ENCODE results near the gene PRKCG. TPM values are rescaled to one million over a fixed set of nuclear protein-coding genes. Genes with fewer than 3 reads are reported as not detected.
A peak's percentile ranks its signal among the peaks of the same experiment; 100 is the strongest.

Gene PRKCG
- total and polyA plus RNA-seq, 3 experiments from 2014 or later = not detected

DNA sequence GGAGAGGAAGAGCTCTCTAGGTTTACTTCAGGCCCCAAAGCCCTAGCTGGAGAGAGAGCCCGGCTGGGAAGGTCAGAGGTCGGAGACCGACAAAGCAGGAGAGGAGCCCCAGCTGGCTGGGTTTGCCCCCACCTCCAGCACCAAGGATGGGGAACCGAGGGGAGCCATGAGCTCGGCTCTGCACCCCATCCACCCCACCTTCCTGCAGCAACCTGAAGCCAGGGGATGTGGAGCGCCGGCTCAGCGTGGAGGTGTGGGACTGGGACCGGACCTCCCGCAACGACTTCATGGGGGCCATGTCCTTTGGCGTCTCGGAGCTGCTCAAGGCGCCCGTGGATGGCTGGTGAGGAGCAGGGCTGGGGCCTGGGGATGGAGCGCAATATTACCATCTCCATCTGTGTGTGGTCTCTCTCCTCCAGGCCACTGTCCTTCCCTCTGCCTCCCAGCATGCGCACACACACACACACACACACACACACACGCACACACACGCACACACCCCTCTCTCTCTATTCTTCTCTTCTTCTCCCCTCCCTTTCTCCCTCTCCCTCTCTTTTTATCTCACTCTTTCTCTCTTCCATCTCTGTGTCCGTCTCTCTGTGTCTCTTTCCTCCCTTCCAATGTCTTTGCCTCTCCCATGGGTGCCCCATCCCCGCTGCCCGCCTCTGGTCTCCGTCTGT, 10.4 kb downstream of the PRKCG start:
- POLR2A ChIA-PET = no interaction called here
- DNase-seq = no peak
- peaks cover 2 to 5% (median 4%) of the 10 kb centered on the region in 3 donors for H3K4me1 Mint-ChIP-seq
- H3K9me3 ChIP-seq (ENCODE audit: low read length) = no peaks in the 10 kb centered on the region
- H3K27ac ChIP-seq (ENCODE audit: low read depth, low read length) = no peak overlapping the region
- CTCF ChIA-PET = interaction anchor here (0.8 kb wide), 1 partner anchor 15 kb away, joined by 3 read pairs; no protein-coding TSS in a partner anchor
- no peak overlapping the region for H3K4me3 ChIP-seq (ENCODE audit: low read length)
- peaks cover 8% of the 10 kb centered on the region for H3K27me3 ChIP-seq (ENCODE audit: insufficient read depth, low read length, poor library complexity, severe bottlenecking)
- no peaks in the 10 kb centered on the region for H3K36me3 Mint-ChIP-seq
- peak overlapping the region in 1 of 8 donors; percentile 70 for H3K27ac Mint-ChIP-seq
- H3K4me3 Mint-ChIP-seq = no peak overlapping the region
- peaks cover 42 to 49% of the 10 kb centered on the region in 2 donors for H3K27me3 Mint-ChIP-seq
- no peaks in the 10 kb centered on the region for H3K36me3 ChIP-seq (ENCODE audit: insufficient read depth, low read length)
- H3K4me1 ChIP-seq (ENCODE audit: insufficient read depth, low read length) = no peaks in the 10 kb centered on the region
- H3K9me3 Mint-ChIP-seq = no peaks in the 10 kb centered on the region

- peaks cover 2 to 5% (median 4%) of the 10 kb centered on the region in 3 donors for H3K4me1 Mint-ChIP-seq
- ChIA-PET POLR2A (no interaction called here), CTCF (no interaction called here)
- no peak overlapping the region for H3K4me3 Mint-ChIP-seq
- Histone ChIP-seq H3K27me3 (ENCODE audit: insufficient read depth, low read length, poor library complexity, severe bottlenecking) (peaks cover 10% of the 10 kb centered on the region), H3K36me3 (ENCODE audit: insufficient read depth, low read length) (no peaks in the 10 kb centered on the region), H3K4me3 (ENCODE audit: low read length) (no peak overlapping the region), H3K4me1 (ENCODE audit: insufficient read depth, low read length) (no peaks in the 10 kb centered on the region), H3K9me3 (ENCODE audit: low read length) (no peaks in the 10 kb centered on the region), H3K27ac (ENCODE audit: low read depth, low read length) (no peak overlapping the region)
- no peaks in the 10 kb centered on the region for H3K36me3 Mint-ChIP-seq
- H3K27me3 Mint-ChIP-seq = peaks cover 46 to 54% of the 10 kb centered on the region in 2 donors
- H3K9me3 Mint-ChIP-seq = no peaks in the 10 kb centered on the region
- DNase-seq = no peak
- peak overlapping the region in 1 of 8 donors; percentile 70 for H3K27ac Mint-ChIP-seq
Observed at GRCh38 chr19:53892981-53893325, 11.0 kb downstream of the PRKCG start.

- ChIA-PET CTCF (interaction anchor here (1.2 kb wide), 1 partner anchor 13 kb away, joined by 4 read pairs; the partner anchor contains the start of gene PRKCG), POLR2A (no interaction called here)
- no peaks in the 10 kb centered on the region for H3K36me3 Mint-ChIP-seq
- no peak overlapping the region for H3K4me3 ChIP-seq (ENCODE audit: low read length)
- no peaks in the 10 kb centered on the region for H3K9me3 ChIP-seq (ENCODE audit: low read length)
- no peak overlapping the region for H3K27ac ChIP-seq (ENCODE audit: low read depth, low read length)
- DNase-seq = no peak
- peaks cover 2 to 10% (median 10%) of the 10 kb centered on the region in 3 donors for H3K4me1 Mint-ChIP-seq
- H3K4me3 Mint-ChIP-seq = no peak overlapping the region
- H3K27me3 ChIP-seq (ENCODE audit: insufficient read depth, low read length, poor library complexity, severe bottlenecking) = peaks cover 14% of the 10 kb centered on the region
- peaks cover 42 to 68% of the 10 kb centered on the region in 2 donors for H3K27me3 Mint-ChIP-seq
- H3K27ac Mint-ChIP-seq = no peak overlapping the region
- H3K36me3 ChIP-seq (ENCODE audit: insufficient read depth, low read length) = no peaks in the 10 kb centered on the region
- no peaks in the 10 kb centered on the region for H3K4me1 ChIP-seq (ENCODE audit: insufficient read depth, low read length)
- no peaks in the 10 kb centered on the region for H3K9me3 Mint-ChIP-seq
Observed at GRCh38 chr19:53894707-53895106, 12.7 kb downstream of the PRKCG start.

GRCh38 chr19:53896682-53897081, 14.7 kb downstream of the PRKCG start:
- no peak for DNase-seq
- H3K9me3 Mint-ChIP-seq = no peaks in the 10 kb centered on the region
- no peak overlapping the region for H3K4me3 ChIP-seq (ENCODE audit: low read length)
- peaks cover 37 to 75% of the 10 kb centered on the region in 2 donors for H3K27me3 Mint-ChIP-seq
- H3K4me1 ChIP-seq (ENCODE audit: insufficient read depth, low read length) = no peaks in the 10 kb centered on the region
- H3K4me3 Mint-ChIP-seq = no peak overlapping the region
- ChIA-PET CTCF (no interaction called here), POLR2A (no interaction called here)
- H3K4me1 Mint-ChIP-seq = peaks cover 0 to 5% (median 5%) of the 10 kb centered on the region in 3 donors
- no peak overlapping the region for H3K27ac ChIP-seq (ENCODE audit: low read depth, low read length)
- H3K36me3 ChIP-seq (ENCODE audit: insufficient read depth, low read length) = no peaks in the 10 kb centered on the region
- H3K36me3 Mint-ChIP-seq = no peaks in the 10 kb centered on the region
- H3K27ac Mint-ChIP-seq = no peak overlapping the region
- no peaks in the 10 kb centered on the region for H3K9me3 ChIP-seq (ENCODE audit: low read length)
- peaks cover 14% of the 10 kb centered on the region for H3K27me3 ChIP-seq (ENCODE audit: insufficient read depth, low read length, poor library complexity, severe bottlenecking)

DNA sequence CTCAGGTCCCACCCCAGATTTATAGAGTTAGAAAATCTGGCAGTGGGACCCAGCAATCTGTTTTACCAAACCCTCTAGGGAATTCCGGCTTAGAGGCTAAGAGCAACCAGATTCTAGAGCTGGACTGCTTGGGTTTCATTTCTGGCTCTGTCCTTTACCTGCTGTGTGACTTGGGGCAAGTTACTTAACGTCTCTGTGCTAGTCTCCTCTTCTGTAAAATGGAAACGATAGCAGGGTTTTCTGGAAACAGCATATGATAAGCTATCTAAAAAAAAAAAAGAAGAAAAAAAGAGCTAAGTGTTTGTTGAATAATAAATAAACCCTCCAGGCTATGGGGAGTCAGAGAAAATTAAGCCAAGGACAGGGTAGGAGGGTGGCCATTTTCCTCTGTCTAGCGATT, 15.5 kb downstream of the PRKCG start:
- ChIA-PET POLR2A (no interaction called here), CTCF (interaction anchor here (1.1 kb wide), 2 partner anchors 15 to 127 kb away, joined by 3 to 4 read pairs; partner anchors contain the start of gene PRKCG)
- peaks cover 32 to 72% of the 10 kb centered on the region in 2 donors for H3K27me3 Mint-ChIP-seq
- H3K27ac ChIP-seq (ENCODE audit: low read depth, low read length) = no peak overlapping the region
- H3K4me1 Mint-ChIP-seq = peaks cover 0 to 5% (median 5%) of the 10 kb centered on the region in 3 donors
- no peaks in the 10 kb centered on the region for H3K4me1 ChIP-seq (ENCODE audit: insufficient read depth, low read length)
- peaks cover 0 to 2% (median 0%) of the 10 kb centered on the region in 5 donors for H3K9me3 Mint-ChIP-seq
- no peak overlapping the region for H3K4me3 Mint-ChIP-seq
- H3K27ac Mint-ChIP-seq = no peak overlapping the region
- H3K36me3 Mint-ChIP-seq = no peaks in the 10 kb centered on the region
- no peak overlapping the region for H3K4me3 ChIP-seq (ENCODE audit: low read length)
- H3K36me3 ChIP-seq (ENCODE audit: insufficient read depth, low read length) = no peaks in the 10 kb centered on the region
- H3K27me3 ChIP-seq (ENCODE audit: insufficient read depth, low read length, poor library complexity, severe bottlenecking) = peaks cover 10% of the 10 kb centered on the region
- no peak for DNase-seq
- no peaks in the 10 kb centered on the region for H3K9me3 ChIP-seq (ENCODE audit: low read length)

- no peak overlapping the region for H3K27ac Mint-ChIP-seq
Observed at GRCh38 chr19:53898166-53898565, 16.2 kb downstream of the PRKCG start.

DNA sequence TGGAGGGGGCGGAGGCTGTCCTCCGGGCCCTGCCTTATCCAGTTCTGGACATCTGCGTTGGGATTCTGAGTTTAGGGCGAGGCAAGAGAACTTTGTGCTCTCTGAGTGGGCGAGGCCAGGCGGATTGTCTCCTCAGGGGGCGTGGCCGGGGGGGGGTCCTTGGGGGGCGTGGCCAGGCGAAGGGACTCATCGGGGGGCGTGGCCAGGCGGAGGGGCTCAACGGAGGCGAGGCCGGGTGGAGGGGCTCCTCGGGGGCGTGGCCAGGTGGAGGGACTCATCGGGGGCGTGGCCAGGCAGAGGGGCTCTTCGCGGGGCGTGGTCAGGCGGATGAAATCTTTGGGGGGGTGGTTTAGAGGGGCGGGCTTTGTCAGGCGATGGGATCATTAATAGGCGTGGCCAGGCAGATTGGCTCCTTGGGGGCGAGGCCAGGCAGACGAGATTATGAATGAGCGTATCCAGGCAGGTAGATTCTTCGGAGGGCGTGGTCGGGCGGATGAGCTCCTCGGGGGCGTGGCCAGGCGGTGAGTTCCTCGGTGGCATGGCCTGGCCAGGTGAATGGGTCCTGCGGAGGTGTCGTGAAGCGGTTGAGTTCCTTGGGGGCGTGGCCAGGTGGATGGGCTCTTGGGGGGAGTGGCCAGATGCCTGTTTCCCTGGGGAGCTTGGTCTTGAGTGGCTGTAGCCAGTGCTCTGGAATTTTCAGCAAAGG, 16.8 kb downstream of the PRKCG start:
- Mint-ChIP-seq H3K4me1 (peaks cover 0 to 9% (median 5%) of the 10 kb centered on the region in 3 donors), H3K27me3 (peaks cover 28 to 70% of the 10 kb centered on the region in 2 donors), H3K36me3 (no peaks in the 10 kb centered on the region), H3K9me3 (peaks cover 0 to 2% (median 0%) of the 10 kb centered on the region in 5 donors), H3K4me3 (no peak overlapping the region), H3K27ac (no peak overlapping the region)
- ChIA-PET POLR2A (no interaction called here), CTCF (interaction anchor here (1.1 kb wide), 1 partner anchor 126 kb away, joined by 3 read pairs; no protein-coding TSS in a partner anchor)
- Histone ChIP-seq H3K27ac (ENCODE audit: low read depth, low read length) (no peak overlapping the region), H3K4me3 (ENCODE audit: low read length) (no peak overlapping the region), H3K4me1 (ENCODE audit: insufficient read depth, low read length) (no peaks in the 10 kb centered on the region), H3K36me3 (ENCODE audit: insufficient read depth, low read length) (no peaks in the 10 kb centered on the region), H3K27me3 (ENCODE audit: insufficient read depth, low read length, poor library complexity, severe bottlenecking) (peaks cover 6% of the 10 kb centered on the region), H3K9me3 (ENCODE audit: low read length) (no peaks in the 10 kb centered on the region)
- DNase-seq = no peak

More at GRCh38 chr19:53898166-53898565, 16.2 kb downstream of the PRKCG start:
- H3K9me3 Mint-ChIP-seq = peaks cover 0 to 2% (median 0%) of the 10 kb centered on the region in 5 donors
- H3K4me1 Mint-ChIP-seq = peaks cover 0 to 8% (median 5%) of the 10 kb centered on the region in 3 donors
- H3K27me3 Mint-ChIP-seq = peaks cover 28 to 70% of the 10 kb centered on the region in 2 donors
- ChIA-PET POLR2A (no interaction called here), CTCF (interaction anchor here (1.1 kb wide), 2 partner anchors 16 to 126 kb away, joined by 3 to 4 read pairs; partner anchors contain the start of gene PRKCG)
- H3K9me3 ChIP-seq (ENCODE audit: low read length) = no peaks in the 10 kb centered on the region
- no peaks in the 10 kb centered on the region for H3K36me3 ChIP-seq (ENCODE audit: insufficient read depth, low read length)
- H3K36me3 Mint-ChIP-seq = no peaks in the 10 kb centered on the region
- no peak overlapping the region for H3K4me3 ChIP-seq (ENCODE audit: low read length)
- DNase-seq = no peak
- H3K4me1 ChIP-seq (ENCODE audit: insufficient read depth, low read length) = no peaks in the 10 kb centered on the region
- peaks cover 10% of the 10 kb centered on the region for H3K27me3 ChIP-seq (ENCODE audit: insufficient read depth, low read length, poor library complexity, severe bottlenecking)
- H3K27ac ChIP-seq (ENCODE audit: low read depth, low read length) = no peak overlapping the region
- H3K4me3 Mint-ChIP-seq = no peak overlapping the region

DNA sequence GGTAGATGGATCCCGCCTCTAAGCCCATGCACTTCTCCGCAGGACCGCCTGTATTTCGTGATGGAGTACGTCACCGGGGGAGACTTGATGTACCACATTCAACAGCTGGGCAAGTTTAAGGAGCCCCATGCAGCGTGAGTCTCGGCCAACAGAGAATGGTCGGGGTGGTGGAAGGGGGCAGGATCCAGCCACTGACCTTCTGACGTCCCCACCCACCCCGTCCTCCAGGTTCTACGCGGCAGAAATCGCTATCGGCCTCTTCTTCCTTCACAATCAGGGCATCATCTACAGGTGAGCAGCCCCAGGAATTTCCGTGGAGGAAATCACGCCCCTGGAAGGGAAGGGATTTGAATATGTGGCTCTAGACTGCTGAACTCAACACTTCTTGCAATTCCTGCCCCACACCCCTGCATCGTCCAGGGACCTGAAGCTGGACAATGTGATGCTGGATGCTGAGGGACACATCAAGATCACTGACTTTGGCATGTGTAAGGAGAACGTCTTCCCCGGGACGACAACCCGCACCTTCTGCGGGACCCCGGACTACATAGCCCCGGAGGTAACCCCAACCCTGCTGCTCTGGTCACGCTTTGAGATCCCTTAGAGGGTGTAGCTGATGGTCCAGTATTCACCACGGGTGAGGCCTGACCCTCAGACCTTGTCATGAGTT, 18.3 kb downstream of the PRKCG start:
- peaks cover 6% of the 10 kb centered on the region for H3K27me3 ChIP-seq (ENCODE audit: insufficient read depth, low read length, poor library complexity, severe bottlenecking)
- no peaks in the 10 kb centered on the region for H3K4me1 ChIP-seq (ENCODE audit: insufficient read depth, low read length)
- Mint-ChIP-seq H3K27me3 (peaks cover 25 to 73% of the 10 kb centered on the region in 2 donors), H3K4me1 (peaks cover 8 to 23% (median 11%) of the 10 kb centered on the region in 3 donors), H3K36me3 (no peaks in the 10 kb centered on the region), H3K4me3 (no peak overlapping the region), H3K9me3 (peaks cover 0 to 2% (median 0%) of the 10 kb centered on the region in 5 donors), H3K27ac (peak overlapping the region in 1 of 8 donors; percentile 21)
- DNase-seq = no peak
- CTCF ChIA-PET = no interaction called here
- no peak overlapping the region for H3K4me3 ChIP-seq (ENCODE audit: low read length)
- no peaks in the 10 kb centered on the region for H3K36me3 ChIP-seq (ENCODE audit: insufficient read depth, low read length)
- H3K9me3 ChIP-seq (ENCODE audit: low read length) = no peaks in the 10 kb centered on the region
- POLR2A ChIA-PET = no interaction called here
- H3K27ac ChIP-seq (ENCODE audit: low read depth, low read length) = no peak overlapping the region

Data from CD8-positive, alpha-beta memory T cell (primary cell).